Astrocyte (in vitro differentiated cells and primary cell): ENCODE results near the gene RALGPS2.

ENCODE experiments used
- EZH2 ChIP-seq: IDR thresholded peaks from 2 replicates; pipeline ENCODE4 v1.6.1; 2012; ENCODE audit warnings: mild to moderate bottlenecking, low read length, inconsistent platforms; ENCODE audit not compliant: insufficient read depth
- TF ChIP-seq, protein P1 (sequence below): IDR thresholded peaks from 2 replicates; pipeline ENCODE4 v1.5.1; 2011; ENCODE audit warnings: low read depth, mild to moderate bottlenecking, inconsistent platforms, low read length, moderate library complexity; ENCODE audit not compliant: insufficient read depth

DNA sequence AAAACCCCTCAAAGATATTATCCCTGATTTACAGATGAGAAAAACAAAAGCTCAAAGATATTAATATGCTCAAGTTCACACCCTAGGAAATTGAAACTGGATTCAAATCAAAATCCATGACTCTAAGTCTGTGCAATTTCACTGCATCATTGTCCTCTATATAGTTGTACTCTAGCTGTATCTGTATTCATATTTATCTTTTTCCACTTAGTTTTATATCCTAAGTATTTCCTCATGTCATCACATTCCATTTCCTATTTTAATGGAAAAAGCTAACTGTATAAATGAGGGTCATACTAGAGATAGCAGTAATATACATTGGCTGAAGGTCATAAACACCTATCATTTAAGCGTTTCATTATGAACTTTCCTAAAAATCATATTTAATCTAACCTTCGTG, 42.2 kb upstream of the RALGPS2 start:
- TF ChIP-seq, protein P1, sequence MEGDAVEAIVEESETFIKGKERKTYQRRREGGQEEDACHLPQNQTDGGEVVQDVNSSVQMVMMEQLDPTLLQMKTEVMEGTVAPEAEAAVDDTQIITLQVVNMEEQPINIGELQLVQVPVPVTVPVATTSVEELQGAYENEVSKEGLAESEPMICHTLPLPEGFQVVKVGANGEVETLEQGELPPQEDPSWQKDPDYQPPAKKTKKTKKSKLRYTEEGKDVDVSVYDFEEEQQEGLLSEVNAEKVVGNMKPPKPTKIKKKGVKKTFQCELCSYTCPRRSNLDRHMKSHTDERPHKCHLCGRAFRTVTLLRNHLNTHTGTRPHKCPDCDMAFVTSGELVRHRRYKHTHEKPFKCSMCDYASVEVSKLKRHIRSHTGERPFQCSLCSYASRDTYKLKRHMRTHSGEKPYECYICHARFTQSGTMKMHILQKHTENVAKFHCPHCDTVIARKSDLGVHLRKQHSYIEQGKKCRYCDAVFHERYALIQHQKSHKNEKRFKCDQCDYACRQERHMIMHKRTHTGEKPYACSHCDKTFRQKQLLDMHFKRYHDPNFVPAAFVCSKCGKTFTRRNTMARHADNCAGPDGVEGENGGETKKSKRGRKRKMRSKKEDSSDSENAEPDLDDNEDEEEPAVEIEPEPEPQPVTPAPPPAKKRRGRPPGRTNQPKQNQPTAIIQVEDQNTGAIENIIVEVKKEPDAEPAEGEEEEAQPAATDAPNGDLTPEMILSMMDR = no peak
- TF ChIP-seq EZH2 = no peak
